ENCODE measurements around the gene AQP7.
"Not testable (repeated sequence)": the region's sequence is repeated elsewhere in the genome, so short reads cannot be mapped to it uniquely, and the experiment has no call there.

AQP7 gene

GRCh38 chr9:33431420-33431819 lies 29.1 kb upstream of the AQP7 start:
- DNase-seq, result no peak

- DNase-seq, result no peak
Measured at GRCh38 chr9:33430942-33431341, 28.6 kb upstream of the AQP7 start.

GRCh38 chr9:33429256-33429985 lies 27.1 kb upstream of the AQP7 start:
- no peak for DNase-seq

GRCh38 chr9:33426843-33427293 lies 24.5 kb upstream of the AQP7 start:
- peak; percentile 39 for DNase-seq

- no peak for DNase-seq
Measured at GRCh38 chr9:33425128-33425533, 22.8 kb upstream of the AQP7 start.

GRCh38 chr9:33424492-33424891 lies 22.1 kb upstream of the AQP7 start:
- DNase-seq, result not testable (repeated sequence)

- DNase-seq, result not testable (repeated sequence)
Measured at GRCh38 chr9:33424043-33424442, 21.7 kb upstream of the AQP7 start.

GRCh38 chr9:33419708-33420303 lies 17.4 kb upstream of the AQP7 start:
- DNase-seq, result no peak

GRCh38 chr9:33418090-33418489 lies 15.7 kb upstream of the AQP7 start:
- DNase-seq, result no peak

GRCh38 chr9:33416996-33417395 lies 14.6 kb upstream of the AQP7 start:
- DNase-seq, result peak; percentile 31

- peak; percentile 91 for DNase-seq
Measured at GRCh38 chr9:33415501-33416038, 13.2 kb upstream of the AQP7 start.

- DNase-seq, result no peak
Measured at GRCh38 chr9:33414889-33415500, 12.6 kb upstream of the AQP7 start.

- DNase-seq, result peak; percentile 10
Measured at GRCh38 chr9:33414268-33414667, 11.9 kb upstream of the AQP7 start.

- no peak for DNase-seq
Measured at GRCh38 chr9:33408087-33408486, 5.7 kb upstream of the AQP7 start.

- DNase-seq, result no peak
Measured at GRCh38 chr9:33407061-33407460, 4.7 kb upstream of the AQP7 start.

GRCh38 chr9:33404788-33405362 lies 2.5 kb upstream of the AQP7 start:
- no peak for DNase-seq

- DNase-seq, result no peak
Measured at GRCh38 chr9:33403941-33404787, 1.8 kb upstream of the AQP7 start.

GRCh38 chr9:33401809-33402208 lies 559 bp downstream of the AQP7 start:
- DNase-seq, result not testable (repeated sequence)

GRCh38 chr9:33399047-33399446 lies 3.3 kb downstream of the AQP7 start:
- DNase-seq, result not testable (repeated sequence)

- not testable (repeated sequence) for DNase-seq
Measured at GRCh38 chr9:33397801-33398200, 4.6 kb downstream of the AQP7 start.

GRCh38 chr9:33395159-33395879 lies 7.0 kb downstream of the AQP7 start:
- DNase-seq, result not testable (repeated sequence)

- not testable (repeated sequence) for DNase-seq
Measured at GRCh38 chr9:33393986-33394385, 8.4 kb downstream of the AQP7 start.

All from CD4-positive, alpha-beta T cell treated with Interleukin-21 for 1 hour (primary cell).